Activated CD4-positive, alpha-beta memory T cell treated with anti-CD3 and anti-CD28 coated beads for 36 hours (primary cell): Measurements from ENCODE around the gene TRIM31. TPM values are rescaled to one million over a fixed set of nuclear protein-coding genes. Genes with fewer than 3 reads are reported as not detected.
"Not testable (repeated sequence)": the region's sequence is repeated elsewhere in the genome, so short reads cannot be mapped to it uniquely, and the experiment has no call there.

Experiments used
- CTCF ChIA-PET: fragments of 350-600 bp; sonication (Branson Sonifier 250); formaldehyde crosslinking; loops from one replicate; lab custom pipeline; 2021; ENCODE audit warnings: antibody characterized with exemption, inconsistent platforms; lab: Charles Lee
- POLR2A ChIA-PET: fragments of 350-600 bp; sonication (Branson Sonifier 250); formaldehyde crosslinking; loops from one replicate; lab custom pipeline; 2021; ENCODE audit warnings: antibody characterized with exemption; lab: Charles Lee
- DNase-seq: peaks from one replicate; pipeline ENCODE4 v3.0.0-alpha.2; 2020
- H3K27ac Mint-ChIP-seq: one replicate; pipeline ENCODE4 v1.8.0; 2021; ENCODE audit warnings: mixed read lengths
- H3K27me3 Mint-ChIP-seq: one replicate; pipeline ENCODE4 v1.8.0; 2021; ENCODE audit warnings: mixed read lengths
- H3K36me3 Mint-ChIP-seq: one replicate; pipeline ENCODE4 v1.8.0; 2021; ENCODE audit warnings: mixed read lengths
- H3K4me1 Mint-ChIP-seq: one replicate; pipeline ENCODE4 v1.8.0; 2021; ENCODE audit warnings: low read depth, mixed read lengths
- H3K4me3 Mint-ChIP-seq: one replicate; pipeline ENCODE4 v1.8.0; 2021; ENCODE audit warnings: mild to moderate bottlenecking, mixed read lengths
- H3K9me3 Mint-ChIP-seq: one replicate; pipeline ENCODE4 v1.8.0; 2021; ENCODE audit warnings: mixed read lengths
- intact Hi-C: fragments of 100-400 bp; cut with micrococcal nuclease; formaldehyde crosslinking; loops from one replicate; pipeline ENCODE4 v1.15.1; 2023
- total RNA-seq, 2 experiments: library from RNA; stranded (reverse); gene quantifications; one replicate each; pipeline ENCODE4 v1.2.3, GENCODE V29; 2021

The TRIM31 gene
- total RNA-seq, 2 experiments from 2014 or later, result not detected

DNA sequence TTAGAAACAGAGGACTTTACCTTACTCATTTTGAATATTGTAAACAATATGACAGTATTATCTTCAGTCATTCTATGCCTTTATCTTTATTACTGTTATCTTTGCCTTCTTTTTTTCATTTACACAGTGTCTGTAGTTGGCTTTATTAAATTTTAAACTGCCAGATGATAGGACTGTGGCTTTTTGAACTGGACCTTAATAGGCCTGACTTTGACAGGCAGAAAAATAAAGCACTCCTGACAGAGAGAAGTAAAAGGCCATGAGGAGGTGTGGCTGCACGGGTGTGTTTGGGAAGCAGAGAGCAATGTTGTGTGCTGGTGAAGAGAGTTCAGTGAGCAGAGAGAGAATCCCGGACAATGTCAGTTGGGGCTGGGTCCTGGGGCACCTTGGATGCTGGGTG, 30.9 kb upstream of the TRIM31 start:
- Mint-ChIP-seq H3K27me3 (peaks cover 48% of the 10 kb centered on the region), H3K36me3 (no peaks in the 10 kb centered on the region), H3K27ac (no peak overlapping the region), H3K4me1 (no peaks in the 10 kb centered on the region), H3K4me3 (no peak overlapping the region), H3K9me3 (no peaks in the 10 kb centered on the region)
- DNase-seq, result no peak
- intact Hi-C loops, result no loop called here
- CTCF ChIA-PET, result interaction anchor here (0.8 to 3.5 kb wide), 3 partner anchors 12 to 42 kb away, joined by 5 to 13 read pairs (median 9); no protein-coding TSS in a partner anchor
- POLR2A ChIA-PET, result interaction anchor here (0.5 kb wide), 1 partner anchor 11 kb away, joined by 3 read pairs; no protein-coding TSS in a partner anchor

GRCh38 chr6:30142665-30143064, 29.8 kb upstream of the TRIM31 start:
- intact Hi-C loops, result no loop called here
- Mint-ChIP-seq H3K27ac (no peak overlapping the region), H3K36me3 (no peaks in the 10 kb centered on the region), H3K9me3 (no peaks in the 10 kb centered on the region), H3K27me3 (peaks cover 50% of the 10 kb centered on the region), H3K4me3 (no peak overlapping the region), H3K4me1 (no peaks in the 10 kb centered on the region)
- ChIA-PET POLR2A (no interaction called here), CTCF (interaction anchor here (3.5 kb wide), 1 partner anchor 12 kb away, joined by 13 read pairs; no protein-coding TSS in a partner anchor)
- no peak for DNase-seq

DNA sequence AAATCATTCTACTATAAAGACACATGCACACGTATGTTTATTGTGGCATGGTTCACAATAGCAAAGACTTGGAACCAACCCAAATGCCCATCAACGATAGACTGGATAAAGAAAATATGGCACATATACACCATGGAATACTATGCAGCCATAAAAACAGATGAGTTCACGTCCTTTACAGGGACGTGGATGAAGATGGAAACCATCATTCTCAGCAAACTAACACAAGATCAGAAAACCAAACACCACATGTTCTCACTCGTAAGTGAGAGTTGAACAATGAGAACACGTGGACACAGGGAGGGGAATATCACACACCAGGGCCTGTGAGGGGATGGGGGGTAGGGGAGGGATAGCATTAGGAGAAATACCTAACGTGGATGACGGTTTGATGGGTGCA, 27.4 kb upstream of the TRIM31 start:
- CTCF ChIA-PET, result interaction anchor here (1.0 to 3.5 kb wide), 2 partner anchors 8 to 9 kb away, joined by 3 to 13 read pairs; no protein-coding TSS in a partner anchor
- POLR2A ChIA-PET, H3K4me1 Mint-ChIP-seq, DNase-seq, intact Hi-C loops, H3K27ac Mint-ChIP-seq, H3K36me3 Mint-ChIP-seq, H3K9me3 Mint-ChIP-seq, H3K4me3 Mint-ChIP-seq: not testable (repeated sequence)
- peaks cover 46% of the 10 kb centered on the region for H3K27me3 Mint-ChIP-seq

DNA sequence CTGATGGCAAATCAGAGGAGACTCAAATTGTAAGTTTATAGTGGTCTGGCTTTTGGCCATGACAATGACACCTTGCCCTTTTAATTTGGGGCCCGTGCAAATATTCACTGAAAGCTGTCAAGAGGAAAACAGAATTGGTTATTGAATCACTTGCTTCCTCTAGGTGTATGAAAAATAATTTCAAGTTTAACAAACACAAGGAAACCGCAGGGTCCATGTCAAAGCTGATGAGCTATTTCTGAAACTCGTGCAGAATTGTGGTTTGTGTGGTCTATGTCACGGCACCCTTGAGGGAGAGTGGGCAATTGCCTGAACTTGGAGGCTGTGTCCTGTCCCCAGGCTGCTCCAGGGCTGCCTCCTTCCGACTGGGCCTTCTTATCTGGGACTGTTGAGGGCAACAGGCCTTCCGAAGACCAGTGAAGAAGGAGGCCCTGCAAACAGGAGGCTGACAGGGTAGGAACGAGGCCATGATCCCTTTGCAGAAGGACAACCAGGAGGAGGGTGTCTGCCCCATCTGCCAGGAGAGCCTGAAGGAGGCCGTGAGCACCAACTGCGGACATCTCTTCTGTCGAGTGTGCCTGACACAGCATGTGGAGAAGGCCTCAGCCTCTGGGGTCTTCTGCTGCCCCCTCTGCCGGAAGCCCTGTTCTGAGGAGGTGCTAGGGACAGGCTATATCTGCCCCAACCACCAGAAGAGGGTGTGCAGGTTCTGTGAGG, 23.8 kb upstream of the TRIM31 start:
- intact Hi-C loops, result no loop called here
- DNase-seq, result peak; percentile 42
- Mint-ChIP-seq H3K9me3 (no peaks in the 10 kb centered on the region), H3K4me3 (no peak overlapping the region), H3K36me3 (no peaks in the 10 kb centered on the region), H3K27me3 (peaks cover 42% of the 10 kb centered on the region), H3K4me1 (peaks cover 8% of the 10 kb centered on the region), H3K27ac (no peak overlapping the region)
- POLR2A ChIA-PET, result no interaction called here
- CTCF ChIA-PET, result interaction anchor here (15.9 kb wide), 1 partner anchor 30 kb away, joined by 491 read pairs; the partner anchor contains the start of gene TRIM31

DNA sequence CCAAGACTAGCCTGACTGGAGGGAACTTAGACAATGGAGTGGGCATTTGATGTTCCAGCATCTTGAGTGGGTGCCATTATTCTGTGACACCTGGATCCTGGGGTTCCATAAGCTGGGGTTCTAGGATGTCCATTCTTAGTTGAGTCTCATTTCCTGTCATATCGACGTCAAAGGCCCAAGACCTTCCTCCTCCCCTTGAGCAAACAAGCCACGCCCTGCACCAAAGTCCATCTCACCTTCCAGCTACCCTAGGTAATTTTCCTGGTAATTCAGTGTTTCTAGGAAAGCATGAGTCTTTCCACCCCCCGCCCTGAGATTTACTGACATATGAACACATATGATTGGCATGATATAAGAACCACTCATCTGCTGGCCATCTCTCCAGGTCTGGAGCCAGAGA, 22.9 kb upstream of the TRIM31 start, which contains the start of gene TRIM40:
TRIM40 (plus strand) TSS at position 384 of the 400 bp plus-strand sequence. CDS start 897 bp downstream, outside the sequence.
- intact Hi-C loops, result no loop called here
- H3K4me1 Mint-ChIP-seq, result peaks cover 13% of the 10 kb centered on the region
- no peaks in the 10 kb centered on the region for H3K9me3 Mint-ChIP-seq
- DNase-seq, result no peak
- POLR2A ChIA-PET, result no interaction called here
- CTCF ChIA-PET, result interaction anchor here (0.6 to 15.9 kb wide), 2 partner anchors 29 to 301 kb away, joined by 3 to 491 read pairs; partner anchors contain the start of gene TRIM31
- H3K4me3 Mint-ChIP-seq, result no peak within 1 kb of the TSS
- H3K36me3 Mint-ChIP-seq, result no peaks in the 10 kb centered on the region
- peaks cover 43% of the 10 kb centered on the region for H3K27me3 Mint-ChIP-seq
- no peak within 1 kb of the TSS for H3K27ac Mint-ChIP-seq

- intact Hi-C loops, result no loop called here
- no peaks in the 10 kb centered on the region for H3K9me3 Mint-ChIP-seq
- DNase-seq, result no peak
- ChIA-PET CTCF (interaction anchor here (0.6 to 15.9 kb wide), 2 partner anchors 28 to 301 kb away, joined by 3 to 491 read pairs; partner anchors contain the start of gene TRIM31), POLR2A (no interaction called here)
- H3K27me3 Mint-ChIP-seq, result peaks cover 45% of the 10 kb centered on the region
- H3K4me1 Mint-ChIP-seq, result peaks cover 19% of the 10 kb centered on the region
- no peak overlapping the region for H3K4me3 Mint-ChIP-seq
- H3K36me3 Mint-ChIP-seq, result no peaks in the 10 kb centered on the region
- H3K27ac Mint-ChIP-seq, result no peak overlapping the region
Observed at GRCh38 chr6:30135147-30135546, 22.3 kb upstream of the TRIM31 start.

GRCh38 chr6:30131947-30132497, 19.1 kb upstream of the TRIM31 start:
- Mint-ChIP-seq H3K27me3 (peaks cover 53% of the 10 kb centered on the region), H3K4me1 (peaks cover 33% of the 10 kb centered on the region), H3K36me3 (no peaks in the 10 kb centered on the region), H3K27ac (no peak overlapping the region), H3K4me3 (no peak overlapping the region), H3K9me3 (no peaks in the 10 kb centered on the region)
- no peak for DNase-seq
- intact Hi-C loops, result loop anchor here (1.0 to 5.0 kb wide), 4 partner anchors 27 to 65 kb away; partner anchors contain the start of gene PPP1R11
- POLR2A ChIA-PET, result interaction anchor here (0.6 kb wide), 1 partner anchor 20 kb away, joined by 3 read pairs; no protein-coding TSS in a partner anchor
- CTCF ChIA-PET, result interaction anchor here (0.8 to 15.9 kb wide), 35 partner anchors 9 to 478 kb away, joined by 3 to 491 read pairs (median 5); partner anchors contain the start of genes POLR1H, PPP1R11 and TRIM31

DNA sequence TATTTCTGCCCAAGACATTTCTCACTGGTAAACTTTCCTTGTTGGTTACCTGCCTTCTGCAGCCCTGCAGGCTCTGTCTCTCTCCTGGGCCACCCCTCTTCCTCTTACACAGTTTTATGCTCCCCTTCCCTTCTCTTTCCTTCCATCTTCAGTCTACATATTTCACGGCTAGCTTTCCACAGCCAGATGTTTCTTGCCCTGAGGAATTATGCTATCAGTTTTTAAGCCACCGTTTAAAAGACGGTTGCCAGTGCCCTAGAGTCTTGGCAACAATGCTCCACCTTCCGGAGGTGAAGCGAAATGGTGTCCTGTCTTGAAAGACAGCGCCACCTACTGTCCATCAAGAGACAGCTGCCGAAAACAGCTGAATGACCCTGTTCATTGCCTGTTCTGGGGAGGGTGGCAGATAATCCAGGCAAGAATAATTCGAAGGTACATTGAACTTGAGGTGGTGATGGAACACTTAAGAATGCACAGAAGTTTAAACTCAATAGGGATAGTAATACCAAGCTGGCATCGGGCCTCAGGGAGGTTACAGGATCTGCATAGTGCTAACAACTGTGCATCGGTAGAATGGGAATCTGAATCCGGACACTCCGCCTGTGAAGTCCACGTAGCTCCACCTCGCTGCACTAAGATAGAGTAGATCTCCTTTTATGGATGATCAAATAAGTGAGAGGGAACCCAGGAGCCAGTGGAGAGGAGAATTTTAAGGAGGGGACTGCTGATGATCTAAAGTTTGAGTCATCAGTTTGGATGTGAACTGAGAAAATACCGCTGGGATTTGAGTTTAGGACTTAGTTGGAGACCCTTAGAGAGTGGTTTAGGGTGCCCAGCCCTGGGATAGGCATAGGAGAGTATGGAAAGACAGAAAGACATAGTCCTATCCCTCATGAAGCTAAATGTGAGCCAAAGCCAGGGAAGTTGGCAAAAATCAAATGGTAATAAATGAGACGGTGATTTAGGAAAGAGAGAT, 18.3 kb upstream of the TRIM31 start:
- Mint-ChIP-seq H3K4me1 (peaks cover 30% of the 10 kb centered on the region), H3K27ac (no peak overlapping the region), H3K36me3 (no peaks in the 10 kb centered on the region), H3K27me3 (peaks cover 60% of the 10 kb centered on the region), H3K9me3 (no peaks in the 10 kb centered on the region), H3K4me3 (peak overlapping the region; percentile 9)
- intact Hi-C loops, result loop anchor here (1.0 to 5.0 kb wide), 4 partner anchors 28 to 64 kb away; partner anchors contain the start of gene PPP1R11
- CTCF ChIA-PET, result interaction anchor here (0.7 to 15.9 kb wide), 47 partner anchors 8 to 477 kb away, joined by 3 to 491 read pairs (median 5); partner anchors contain the start of genes POLR1H, PPP1R11, RNF39 and TRIM31
- peak; percentile 73 for DNase-seq
- POLR2A ChIA-PET, result interaction anchor here (0.8 to 0.9 kb wide), 2 partner anchors 27 to 37 kb away, joined by 4 to 5 read pairs; no protein-coding TSS in a partner anchor

DNA sequence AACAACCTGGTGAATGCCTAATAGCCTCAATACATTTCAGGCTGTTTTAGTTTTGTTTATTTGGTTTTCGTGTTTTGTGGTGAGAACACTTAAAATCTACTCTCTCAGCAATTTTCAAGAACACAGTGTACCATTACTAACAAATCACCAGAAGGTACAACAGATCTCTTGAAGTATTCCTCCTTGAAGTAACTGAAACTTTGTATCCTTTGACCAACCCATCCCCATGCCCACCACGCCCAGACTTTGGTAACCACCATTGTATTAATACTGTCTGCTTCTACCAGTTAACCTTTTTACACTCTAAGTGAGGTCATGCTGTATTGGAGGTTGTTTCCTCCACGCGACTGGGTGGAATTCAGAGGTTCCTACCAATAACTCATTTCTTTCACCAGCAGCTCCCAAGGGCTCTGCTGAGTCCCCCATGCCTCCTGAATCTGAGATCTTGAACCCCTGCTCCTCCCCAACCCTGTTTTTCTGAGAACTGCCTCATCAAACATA, 17.3 kb upstream of the TRIM31 start:
- ChIA-PET POLR2A (no interaction called here), CTCF (interaction anchor here (1.0 to 15.9 kb wide), 25 partner anchors 8 to 282 kb away, joined by 3 to 491 read pairs (median 5); partner anchors contain the start of genes PPP1R11 and TRIM31)
- Mint-ChIP-seq H3K27ac (no peak overlapping the region), H3K27me3 (peaks cover 56% of the 10 kb centered on the region), H3K36me3 (no peaks in the 10 kb centered on the region), H3K4me3 (no peak overlapping the region), H3K9me3 (no peaks in the 10 kb centered on the region), H3K4me1 (peaks cover 25% of the 10 kb centered on the region)
- DNase-seq, result no peak
- intact Hi-C loops, result loop anchor here (2.0 to 5.0 kb wide), 3 partner anchors 29 to 63 kb away; partner anchors contain the start of gene PPP1R11

DNA sequence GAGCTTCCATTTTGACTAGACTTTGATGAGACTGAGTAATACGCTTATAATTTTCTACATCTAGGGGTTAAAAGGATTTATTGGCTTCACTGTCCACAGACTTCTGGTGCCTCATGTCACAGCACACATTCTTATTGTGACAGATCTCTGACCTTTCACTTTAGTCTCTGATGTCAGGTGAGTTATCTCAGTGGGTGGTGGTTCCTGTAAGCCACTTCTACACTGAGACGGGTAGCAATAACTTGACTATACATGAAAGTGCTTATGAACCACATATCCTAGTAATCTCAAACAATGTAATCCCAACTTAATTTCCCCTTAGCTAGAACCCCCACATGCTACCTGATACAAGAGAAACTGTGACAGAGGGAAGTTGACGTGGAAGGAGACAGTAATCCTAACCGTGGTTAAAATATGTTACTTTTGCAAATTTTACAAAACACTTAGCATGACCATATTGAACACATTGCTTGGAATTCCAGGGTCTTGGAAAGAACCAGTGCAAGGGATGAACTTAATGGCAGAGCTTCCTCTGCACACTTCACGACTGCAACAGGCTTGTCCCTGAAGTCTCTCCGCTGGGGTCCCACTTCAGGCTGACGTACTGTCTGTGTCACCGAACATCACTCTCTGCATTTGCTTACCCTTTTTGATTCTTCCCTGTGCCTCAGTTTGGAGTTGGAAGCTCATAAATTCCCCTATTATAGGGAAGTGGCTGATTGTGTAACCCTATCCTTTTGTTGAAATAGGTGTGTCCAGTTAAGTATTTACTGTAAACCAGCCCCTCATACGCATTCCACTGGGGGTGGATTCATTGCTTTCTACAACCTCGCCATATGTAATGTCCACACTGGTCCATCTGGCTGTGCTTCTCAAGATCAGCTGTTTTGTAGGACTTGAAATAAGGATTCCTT, 16.6 kb upstream of the TRIM31 start:
- Mint-ChIP-seq H3K27me3 (peaks cover 56% of the 10 kb centered on the region), H3K4me1 (peaks cover 25% of the 10 kb centered on the region), H3K36me3 (no peaks in the 10 kb centered on the region), H3K9me3 (no peaks in the 10 kb centered on the region), H3K4me3 (no peak overlapping the region), H3K27ac (no peak overlapping the region)
- POLR2A ChIA-PET, result no interaction called here
- peak; percentile 17 for DNase-seq
- CTCF ChIA-PET, result interaction anchor here (1.0 to 15.9 kb wide), 11 partner anchors 9 to 281 kb away, joined by 3 to 491 read pairs (median 11); partner anchors contain the start of genes PPP1R11 and TRIM31
- intact Hi-C loops, result loop anchor here (2.0 to 5.0 kb wide), 4 partner anchors 17 to 62 kb away; partner anchors contain the start of genes PPP1R11 and TRIM31
